GM19438 (cell line): ENCODE results near the gene PTPRH.
"Not testable (repeated sequence)": the region's sequence is repeated elsewhere in the genome, so short reads cannot be mapped to it uniquely, and the experiment has no call there.

ENCODE experiments used
- ATAC-seq: cut with Tn5 transposase; IDR thresholded peaks from one replicate; pipeline ENCODE4 v1.9.1; 2021; ENCODE audit warnings: low read depth; ENCODE audit not compliant: unreplicated experiment

PTPRH gene

GRCh38 chr19:55161571-55162322 lies 47.6 kb downstream of the PTPRH start:
- ATAC-seq: no peak

- no peak for ATAC-seq
Observed at GRCh38 chr19:55160986-55161365, 48.3 kb downstream of the PTPRH start.

DNA sequence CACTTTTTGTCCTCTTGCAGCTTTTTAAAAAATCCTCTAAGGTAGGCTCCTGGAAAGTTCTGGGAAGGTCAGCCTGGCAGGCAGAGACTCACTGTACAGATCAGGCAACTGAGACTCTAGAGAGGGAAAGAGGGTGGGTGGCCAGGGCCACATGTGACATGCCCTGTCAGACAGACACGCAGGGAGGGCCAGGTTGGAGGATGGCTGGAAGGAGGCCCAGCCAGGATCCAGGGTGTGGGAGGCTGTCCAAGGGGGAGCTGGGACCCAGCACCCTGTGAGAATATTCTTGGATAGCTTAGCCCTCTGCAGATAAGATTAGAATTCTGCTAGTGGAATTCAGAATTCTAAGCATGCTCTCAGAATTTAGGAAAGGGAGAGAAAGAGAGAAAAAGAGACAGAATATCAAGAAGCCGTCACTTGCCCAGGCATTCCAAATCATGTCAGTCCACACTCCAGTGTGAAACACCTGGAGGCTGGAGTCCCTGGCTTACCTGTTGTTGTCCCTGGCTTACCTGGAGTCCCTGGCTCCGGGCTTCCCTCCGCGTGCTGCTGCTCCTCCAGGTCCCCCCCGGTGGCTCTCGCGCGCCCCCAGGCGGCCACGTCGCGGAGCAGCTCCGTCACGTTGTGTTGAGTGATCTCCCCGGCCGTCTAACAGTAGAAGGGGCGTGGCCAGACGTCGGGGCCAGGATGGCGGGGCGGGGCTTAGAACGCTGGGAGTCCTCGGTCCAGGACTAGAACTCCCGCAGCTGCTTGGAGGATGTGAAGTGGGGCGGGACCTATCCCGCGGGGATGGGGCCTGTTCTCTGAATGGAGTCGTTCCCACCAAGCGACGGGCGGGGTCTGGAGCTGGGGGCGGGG lies 48.9 kb downstream of the PTPRH start:
- no peak for ATAC-seq

- no peak for ATAC-seq
Observed at GRCh38 chr19:55158848-55159749, 50.2 kb downstream of the PTPRH start.

- no peak for ATAC-seq
Observed at GRCh38 chr19:55158423-55158822, 50.9 kb downstream of the PTPRH start.

DNA sequence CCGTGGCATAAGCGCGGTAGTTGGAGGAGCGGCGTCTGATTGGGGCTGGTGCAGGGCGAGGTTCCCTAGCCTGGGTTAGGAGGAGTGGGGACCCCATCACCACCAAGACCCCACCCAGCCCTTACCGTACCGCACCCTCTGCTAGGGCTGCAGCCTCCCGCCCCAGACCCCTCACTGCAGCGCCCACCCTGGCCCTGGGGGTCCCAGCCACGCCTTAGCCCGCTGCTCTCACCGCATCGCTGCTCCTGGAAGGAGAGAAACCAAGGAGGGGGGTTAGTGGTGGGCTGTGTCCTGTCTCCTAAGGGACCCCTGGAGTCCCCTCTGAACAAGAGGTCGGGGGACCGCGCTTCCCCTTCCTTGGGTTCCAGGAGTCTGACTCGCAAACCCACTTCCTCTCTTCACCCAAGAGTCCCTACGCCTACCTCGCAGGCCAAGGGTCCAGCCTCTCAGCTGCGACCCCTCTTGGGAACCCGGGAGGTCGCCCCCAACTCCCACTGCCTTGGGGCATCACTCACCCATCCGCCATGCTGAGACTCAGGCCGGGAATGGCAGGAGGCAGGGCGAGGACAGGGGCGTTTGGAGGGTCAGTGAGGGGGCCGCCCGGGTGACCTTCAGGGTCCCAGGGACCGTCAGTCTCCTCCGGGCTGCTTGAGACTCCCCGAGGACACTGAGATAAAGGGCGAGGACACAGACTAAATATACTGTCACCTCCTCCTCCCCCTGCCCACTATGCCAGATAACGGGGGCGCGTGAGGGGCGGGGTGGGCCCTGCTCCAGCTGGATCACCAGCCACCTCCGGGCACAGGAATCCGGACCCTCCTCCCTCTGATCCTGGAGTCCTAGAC lies 52.0 kb downstream of the PTPRH start, which contains the start of gene TNNI3:
TNNI3 (minus strand) TSS at position 669 of the 845 bp plus-strand sequence; CDS start at position 526, 143 bp downstream.
- ATAC-seq: no peak

- no peak for ATAC-seq
Observed at GRCh38 chr19:55156202-55157063, 52.9 kb downstream of the PTPRH start.

GRCh38 chr19:55155784-55156183 lies 53.5 kb downstream of the PTPRH start:
- ATAC-seq: not testable (repeated sequence)

DNA sequence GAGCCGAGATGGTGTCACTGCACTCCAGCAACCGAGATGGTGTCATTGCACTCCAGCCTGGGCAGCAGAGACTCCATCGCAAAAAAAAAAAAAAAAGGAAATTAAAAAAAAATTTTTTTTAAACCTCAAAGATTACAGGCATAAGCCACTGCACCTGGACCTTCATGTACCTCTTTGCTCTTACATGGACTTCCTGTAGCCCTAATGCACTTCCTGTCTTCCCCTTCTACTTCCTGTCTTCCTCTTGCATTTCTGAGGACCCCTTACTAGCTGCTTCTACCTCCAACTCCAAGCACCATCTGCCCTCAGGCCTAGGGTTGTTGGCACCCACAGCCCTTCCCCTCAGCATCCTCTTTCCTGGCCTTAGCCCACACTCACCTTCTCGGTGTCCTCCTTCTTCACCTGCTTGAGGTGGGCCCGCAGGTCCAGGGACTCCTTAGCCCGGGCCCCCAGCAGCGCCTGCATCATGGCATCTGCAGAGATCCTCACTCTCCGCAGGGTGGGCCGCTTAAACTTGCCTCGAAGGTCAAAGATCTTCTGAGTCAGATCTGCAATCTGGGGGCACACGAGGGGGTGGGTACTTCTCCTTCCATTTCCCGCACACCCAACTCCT lies 55.5 kb downstream of the PTPRH start:
- ATAC-seq: no peak

- ATAC-seq: no peak
Observed at GRCh38 chr19:55152017-55152416, 57.3 kb downstream of the PTPRH start.

GRCh38 chr19:55149078-55150003 lies 60.0 kb downstream of the PTPRH start, which contains the start of gene TNNT1:
TNNT1 (minus strand) TSS chr19:55149206; CDS start chr19:55147157, 2,049 bp downstream.
- no peak for ATAC-seq

- ATAC-seq: no peak
Observed at GRCh38 chr19:55147545-55148251, 61.6 kb downstream of the PTPRH start.

DNA sequence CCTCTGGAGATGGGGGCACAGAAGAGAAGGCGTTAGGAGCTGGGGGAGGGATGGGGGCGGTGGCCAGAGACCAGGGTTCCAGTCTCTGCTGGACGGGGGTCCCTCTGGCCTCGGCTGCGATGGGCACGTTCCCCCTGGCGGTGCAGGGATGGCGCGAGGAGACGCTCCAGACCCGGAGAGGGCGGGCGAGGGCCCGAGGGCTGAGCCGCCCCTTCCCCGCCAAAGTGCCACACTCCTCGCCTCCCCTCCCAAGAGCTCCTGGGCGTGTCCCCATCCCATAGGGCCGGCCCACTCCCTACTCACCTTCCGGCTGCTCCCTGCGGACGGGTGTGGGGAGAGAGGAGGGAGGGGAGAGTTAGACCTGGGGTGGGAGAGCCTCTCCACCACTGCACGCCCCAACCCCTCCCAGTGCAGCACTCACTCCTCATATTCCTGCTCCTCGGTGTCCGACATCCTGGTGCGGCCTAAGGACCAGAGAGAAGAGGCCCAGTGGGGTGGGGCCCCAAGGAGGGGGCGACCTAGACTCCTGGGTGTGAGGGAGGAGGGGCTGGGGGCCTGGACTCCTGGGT lies 62.5 kb downstream of the PTPRH start:
- no peak for ATAC-seq

GRCh38 chr19:55146078-55146704 lies 63.1 kb downstream of the PTPRH start:
- ATAC-seq: no peak

- no peak for ATAC-seq
Observed at GRCh38 chr19:55145232-55145631, 64.1 kb downstream of the PTPRH start.

DNA sequence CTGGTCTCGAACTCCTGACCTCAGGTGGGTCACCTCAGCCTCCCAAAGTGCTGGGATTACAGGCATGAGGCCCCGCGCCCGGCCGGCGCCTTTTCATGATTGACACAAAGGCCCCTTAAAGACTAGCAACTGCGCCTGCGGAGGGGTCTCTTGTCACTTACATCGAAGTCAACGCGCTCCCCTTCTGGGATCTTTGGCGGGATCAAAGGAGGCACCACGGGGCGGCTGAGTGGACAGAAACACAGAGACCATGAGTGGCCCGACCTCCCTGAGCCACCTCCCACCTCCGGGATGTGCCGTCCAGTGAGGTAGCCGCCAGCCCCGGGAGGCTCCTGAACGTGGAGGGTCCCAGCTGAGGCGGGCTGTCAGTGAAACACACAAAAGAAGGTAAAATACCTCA lies 67.6 kb downstream of the PTPRH start:
- ATAC-seq: no peak
